IMR-90 (cell line): ENCODE data around the gene ADD1.

Source experiments
- CHD1 ChIP-seq: IDR thresholded peaks from 2 replicates; pipeline ENCODE4 v1.6.1; 2012; ENCODE audit warnings: low read depth, low read length, improper control_type of control experiment
- MAFK ChIP-seq: IDR thresholded peaks from 2 replicates; pipeline ENCODE4 v1.6.1; 2012; ENCODE audit warnings: low read depth, low read length, improper control_type of control experiment
- POLR2A ChIP-seq: IDR thresholded peaks from 2 replicates; pipeline ENCODE4 v1.6.1; 2012; ENCODE audit warnings: mild to moderate bottlenecking, low read depth, low read length
- RCOR1 ChIP-seq: IDR thresholded peaks from 2 replicates; pipeline ENCODE4 v1.6.1; 2012; ENCODE audit warnings: mild to moderate bottlenecking, low read length, improper control_type of control experiment; ENCODE audit not compliant: insufficient replicate concordance
- RFX5 ChIP-seq: IDR thresholded peaks from 2 replicates; pipeline ENCODE4 v1.8.0; 2012; ENCODE audit warnings: low read depth, mild to moderate bottlenecking, low read length, moderate library complexity
- TF ChIP-seq, protein P1 (sequence below): conservative IDR thresholded peaks from 2 replicates; pipeline ENCODE4 v1.5.1; 2012; ENCODE audit warnings: mild to moderate bottlenecking, low read depth, low read length, improper control_type of control experiment

GRCh38 chr4:2927016-2927695, 83.5 kb downstream of the ADD1 start:
- TF ChIP-seq, protein P1, sequence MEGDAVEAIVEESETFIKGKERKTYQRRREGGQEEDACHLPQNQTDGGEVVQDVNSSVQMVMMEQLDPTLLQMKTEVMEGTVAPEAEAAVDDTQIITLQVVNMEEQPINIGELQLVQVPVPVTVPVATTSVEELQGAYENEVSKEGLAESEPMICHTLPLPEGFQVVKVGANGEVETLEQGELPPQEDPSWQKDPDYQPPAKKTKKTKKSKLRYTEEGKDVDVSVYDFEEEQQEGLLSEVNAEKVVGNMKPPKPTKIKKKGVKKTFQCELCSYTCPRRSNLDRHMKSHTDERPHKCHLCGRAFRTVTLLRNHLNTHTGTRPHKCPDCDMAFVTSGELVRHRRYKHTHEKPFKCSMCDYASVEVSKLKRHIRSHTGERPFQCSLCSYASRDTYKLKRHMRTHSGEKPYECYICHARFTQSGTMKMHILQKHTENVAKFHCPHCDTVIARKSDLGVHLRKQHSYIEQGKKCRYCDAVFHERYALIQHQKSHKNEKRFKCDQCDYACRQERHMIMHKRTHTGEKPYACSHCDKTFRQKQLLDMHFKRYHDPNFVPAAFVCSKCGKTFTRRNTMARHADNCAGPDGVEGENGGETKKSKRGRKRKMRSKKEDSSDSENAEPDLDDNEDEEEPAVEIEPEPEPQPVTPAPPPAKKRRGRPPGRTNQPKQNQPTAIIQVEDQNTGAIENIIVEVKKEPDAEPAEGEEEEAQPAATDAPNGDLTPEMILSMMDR, result no peak
- TF ChIP-seq CHD1 (no peak), RFX5 (no peak), RCOR1 (no peak), MAFK (no peak), POLR2A (no peak)
